Measurements from ENCODE around the gene TICRR.

Gene TICRR

GRCh38 chr15:89657686-89658200 is 82.5 kb downstream of the TICRR start:
- no peak for DNase-seq

GRCh38 chr15:89659295-89659694 is 84.0 kb downstream of the TICRR start:
- DNase-seq: no peak

- DNase-seq: no peak
Measured at GRCh38 chr15:89660556-89660955, 85.3 kb downstream of the TICRR start.

- DNase-seq: no peak
Measured at GRCh38 chr15:89662893-89663626, 87.8 kb downstream of the TICRR start.

GRCh38 chr15:89664441-89665350 is 89.4 kb downstream of the TICRR start:
- peak; percentile 55 for DNase-seq

- DNase-seq: no peak
Measured at GRCh38 chr15:89665449-89666181, 90.3 kb downstream of the TICRR start.

GRCh38 chr15:89666184-89666857 is 91.1 kb downstream of the TICRR start:
- no peak for DNase-seq

GRCh38 chr15:89666858-89667705 is 91.8 kb downstream of the TICRR start:
- DNase-seq: no peak

GRCh38 chr15:89667706-89667960 is 92.4 kb downstream of the TICRR start:
- no peak for DNase-seq

GRCh38 chr15:89668171-89668570 is 92.9 kb downstream of the TICRR start:
- no peak for DNase-seq

GRCh38 chr15:89669309-89669865 is 94.1 kb downstream of the TICRR start:
- DNase-seq: no peak

GRCh38 chr15:89669941-89670340 is 94.7 kb downstream of the TICRR start:
- no peak for DNase-seq

- DNase-seq: no peak
Measured at GRCh38 chr15:89670971-89671560, 95.8 kb downstream of the TICRR start.

GRCh38 chr15:89671687-89672086 is 96.4 kb downstream of the TICRR start:
- no peak for DNase-seq

GRCh38 chr15:89672221-89673164 is 97.2 kb downstream of the TICRR start:
- DNase-seq: no peak

GRCh38 chr15:89673165-89673512 is 97.9 kb downstream of the TICRR start:
- peak; percentile 79 for DNase-seq

- no peak for DNase-seq
Measured at GRCh38 chr15:89674526-89674925, 99.3 kb downstream of the TICRR start.

GRCh38 chr15:89675606-89676005 is 100.3 kb downstream of the TICRR start:
- no peak for DNase-seq

- no peak for DNase-seq
Measured at GRCh38 chr15:89677381-89677780, 102.1 kb downstream of the TICRR start.

All from SHP77 treated with DMSO at 0.1 percent for 48 hours (cell line).